ENCODE data around the gene PTCD2.

The PTCD2 gene

DNA sequence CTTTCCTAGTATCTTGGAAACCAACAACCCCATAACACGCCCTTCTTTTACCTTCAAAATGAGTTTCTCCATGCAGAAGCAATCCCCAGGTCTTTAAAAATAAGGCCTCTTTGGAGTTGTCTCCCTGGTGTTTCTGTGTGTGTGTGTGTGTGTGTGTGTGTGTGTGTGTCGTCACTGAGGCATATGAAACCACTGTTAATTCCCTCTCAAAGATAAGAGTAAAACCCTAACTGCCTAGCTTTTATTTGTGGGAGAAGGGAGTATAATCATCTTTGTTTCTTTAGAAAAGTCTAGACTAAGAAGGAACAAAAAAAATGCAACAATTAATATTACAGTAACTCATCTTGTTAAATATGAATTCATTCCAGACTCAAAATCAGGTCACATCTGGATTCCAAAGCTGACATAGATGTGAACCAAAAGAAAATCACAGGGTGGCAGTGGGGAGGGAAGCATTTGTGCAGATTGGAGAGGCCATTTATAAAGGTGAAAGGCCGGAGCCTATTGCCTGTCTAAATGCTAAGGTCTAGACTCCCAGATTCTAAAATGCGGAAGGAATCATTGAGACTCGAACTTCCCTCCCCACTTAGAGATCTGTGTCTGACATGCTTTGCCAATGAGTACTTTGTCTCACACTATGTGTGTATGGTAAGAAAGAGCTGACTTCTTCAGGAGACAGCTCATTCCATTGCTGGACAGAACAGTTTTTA, 95.6 kb downstream of the PTCD2 start:
- DNase-seq (ENCODE audit: low read depth, low spot score) = no peak

DNA sequence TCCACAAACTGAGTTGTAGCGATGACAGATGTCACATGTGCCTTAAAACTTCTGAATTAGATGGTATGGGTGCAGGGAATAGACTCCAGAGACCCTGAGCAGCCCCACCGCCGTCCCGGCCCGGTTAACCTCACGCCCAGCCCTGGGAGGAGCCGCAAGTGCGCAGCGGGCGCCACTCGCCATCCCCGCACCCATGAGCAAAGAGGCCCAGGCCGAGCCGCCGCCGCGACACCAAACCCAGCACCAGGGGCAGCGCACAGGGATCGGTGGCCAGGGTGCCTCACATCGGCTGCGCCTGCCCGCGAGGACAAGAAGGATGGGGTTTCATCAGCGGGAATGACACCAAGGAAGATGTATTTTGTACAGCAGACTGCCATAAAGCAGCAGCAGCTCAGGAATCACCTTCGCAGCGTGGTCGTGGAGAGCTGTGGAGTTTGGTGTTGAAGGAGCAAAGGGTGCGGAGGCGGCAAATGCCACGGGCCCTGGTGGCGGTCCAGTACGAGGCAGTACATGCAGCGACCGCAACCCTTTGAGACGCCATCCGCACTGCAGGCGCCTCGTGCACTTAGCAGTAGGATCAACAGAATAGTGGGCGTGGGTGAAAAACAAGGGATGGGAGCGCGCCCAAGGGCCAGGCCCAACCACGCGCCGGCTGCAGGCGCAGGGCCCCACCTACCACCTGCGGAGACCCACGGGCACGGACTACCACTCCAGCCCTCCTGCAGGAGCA, 97.3 kb downstream of the PTCD2 start:
- no peak for DNase-seq (ENCODE audit: low read depth, low spot score)
